Hepatocyte (in vitro differentiated cells): ENCODE measurements around the gene GBP3. TPM values are rescaled to one million over a fixed set of nuclear protein-coding genes. Genes with fewer than 3 reads are reported as not detected.
"Not testable (repeated sequence)": the region's sequence is repeated elsewhere in the genome, so short reads cannot be mapped to it uniquely, and the experiment has no call there.

ENCODE experiments used
- DNase-seq: peaks from one replicate; pipeline ENCODE4 v3.0.0-alpha.2; 2016; ENCODE audit warnings: low spot score
- H2AFZ ChIP-seq: fragments of 200-600 bp; sonication (generic); 2 replicates; pipeline ENCODE4 v1.6.0; 2016; ENCODE audit warnings: antibody characterized with exemption, mild to moderate bottlenecking
- H3K27ac ChIP-seq: fragments of 200-600 bp; sonication (generic); 2 replicates; pipeline ENCODE4 v1.5.1; 2016; ENCODE audit warnings: mild to moderate bottlenecking
- H3K27me3 ChIP-seq: fragments of 200-600 bp; sonication (generic); 2 replicates; pipeline ENCODE4 v1.6.1; 2016
- H3K36me3 ChIP-seq: fragments of 200-600 bp; sonication (generic); replicated peaks from 2 replicates; pipeline ENCODE4 v1.5.1; 2016; ENCODE audit warnings: low read depth; ENCODE audit not compliant: insufficient read depth
- H3K4me1 ChIP-seq: fragments of 200-600 bp; sonication (generic); 2 replicates; pipeline ENCODE4 v1.5.1; 2016; ENCODE audit warnings: mild to moderate bottlenecking, moderate library complexity; ENCODE audit not compliant: insufficient read depth
- H3K4me2 ChIP-seq: fragments of 200-600 bp; sonication (generic); 2 replicates; pipeline ENCODE4 v1.6.0; 2016
- H3K4me3 ChIP-seq: fragments of 200-600 bp; sonication (generic); 2 replicates; pipeline ENCODE4 v1.5.1; 2016; ENCODE audit warnings: mild to moderate bottlenecking
- H3K79me2 ChIP-seq: fragments of 200-600 bp; sonication (generic); 2 replicates; pipeline ENCODE4 v1.6.0; 2017; ENCODE audit warnings: mild to moderate bottlenecking
- H3K9me2 ChIP-seq: fragments of 200-600 bp; sonication (generic); replicated peaks from 2 replicates; pipeline ENCODE4 v1.6.0; 2017; ENCODE audit warnings: mild to moderate bottlenecking; ENCODE audit not compliant: insufficient read depth
- H3K9me3 ChIP-seq: fragments of 200-600 bp; sonication (generic); 2 replicates; pipeline ENCODE4 v1.5.1; 2016; ENCODE audit warnings: low read depth, mild to moderate bottlenecking
- H4K20me1 ChIP-seq: fragments of 200-600 bp; sonication (generic); 2 replicates; pipeline ENCODE4 v1.6.0; 2016; ENCODE audit warnings: mild to moderate bottlenecking; ENCODE audit not compliant: insufficient read depth, poor library complexity, severe bottlenecking
- CTCF ChIP-seq: fragments of 200-600 bp; sonication (generic); IDR thresholded peaks from 2 replicates; pipeline ENCODE4 v1.5.1; 2016; ENCODE audit warnings: antibody characterized with exemption, mild to moderate bottlenecking; ENCODE audit not compliant: poor library complexity
- EZH2 ChIP-seq: fragments of 200-600 bp; sonication (generic); IDR thresholded peaks from 2 replicates; pipeline ENCODE4 v1.6.1; 2016; ENCODE audit warnings: antibody characterized with exemption, mild to moderate bottlenecking, borderline replicate concordance
- EZH2phosphoT487 ChIP-seq: fragments of 200-600 bp; sonication (generic); IDR thresholded peaks from one replicate; pipeline ENCODE4 v1.6.1; 2018; ENCODE audit warnings: antibody characterized with exemption, mild to moderate bottlenecking, low read depth, moderate library complexity; ENCODE audit not compliant: unreplicated experiment, severe bottlenecking
- WGBS: methylation state at CpG from one replicate; pipeline ENCODE4 v1.1.6; 2016; ENCODE audit warnings: low lambda C conversion rate; ENCODE audit errors: missing lambda C conversion rate; 5-methylcytosine and 5-hydroxymethylcytosine counted together
- polyA plus RNA-seq: library from polyadenylated mRNA; unstranded; fragments of >200 nt; fragmentation: Nextera tagmentation; extraction: Ambion mirVana; gene quantifications from 2 replicates; pipeline ENCODE4 v1.2.1, GENCODE V29; 2016
- total RNA-seq: library from RNA; depleted of rRNA; stranded (reverse); fragments of >200 nt; gene quantifications from 2 replicates; pipeline ENCODE4 v1.2.3, GENCODE V29; 2014

GBP3 gene
- total and polyA plus RNA-seq, 2 experiments from 2014 or later = 5.4 to 12.0 TPM

- not testable (repeated sequence) for H3K27me3 ChIP-seq, H3K9me3 ChIP-seq, H3K4me1 ChIP-seq, H3K4me3 ChIP-seq, H3K36me3 ChIP-seq, DNase-seq, H4K20me1 ChIP-seq, H3K79me2 ChIP-seq, H3K9me2 ChIP-seq, H3K4me2 ChIP-seq, H2AFZ ChIP-seq
- peak overlapping the region; percentile 60 for H3K27ac ChIP-seq
- WGBS = 71% methylated on average over 6 of the region's 6 CpGs
- peak; percentile 3 for TF ChIP-seq CTCF
Observed at GRCh38 chr1:89046318-89047183, 23.9 kb upstream of the GBP3 start.

DNA sequence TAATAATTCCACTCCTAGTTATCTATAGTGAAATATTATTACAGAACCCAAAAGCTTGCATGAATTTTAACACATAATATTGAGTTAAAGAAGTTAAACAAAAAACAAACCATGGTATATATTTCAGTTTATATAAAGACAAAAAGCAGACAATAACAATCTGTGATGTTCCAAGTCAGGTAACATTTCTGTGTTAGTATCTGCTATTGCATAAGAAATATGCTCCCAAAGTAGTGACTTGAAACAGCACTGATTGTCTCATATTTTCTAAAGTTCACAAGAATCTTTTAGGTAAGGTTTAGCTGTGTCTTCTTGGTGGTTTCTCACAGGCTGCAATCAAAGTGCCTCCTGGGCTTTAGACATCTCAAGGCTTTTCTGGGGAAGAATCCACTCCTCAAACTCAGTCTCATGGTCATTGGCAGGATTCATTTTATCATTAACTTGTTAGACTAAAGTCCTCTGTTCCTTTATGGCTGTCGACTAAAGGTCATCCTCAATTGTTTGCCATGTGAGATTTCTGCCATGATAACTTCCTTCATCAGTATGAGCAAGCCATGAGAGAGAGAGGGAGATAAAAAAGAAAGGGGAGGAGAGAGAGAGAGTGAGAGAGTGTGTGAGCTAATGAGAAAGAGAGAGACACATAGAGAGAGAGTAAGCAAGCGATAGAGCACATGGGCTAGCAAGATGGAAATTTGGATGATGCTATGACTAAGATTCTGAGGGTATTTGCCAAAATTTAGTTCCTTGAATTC, 22.5 kb upstream of the GBP3 start:
- Histone ChIP-seq H3K36me3 (no peaks in the 10 kb centered on the region), H3K9me3 (no peaks in the 10 kb centered on the region), H2AFZ (no peak overlapping the region), H3K4me2 (no peak overlapping the region), H3K9me2 (no peaks in the 10 kb centered on the region), H3K4me1 (peaks cover 10% of the 10 kb centered on the region), H3K27ac (peak overlapping the region; percentile 60), H4K20me1 (no peaks in the 10 kb centered on the region), H3K27me3 (no peaks in the 10 kb centered on the region), H3K4me3 (no peak overlapping the region), H3K79me2 (no peaks in the 10 kb centered on the region)
- peak; percentile 72 for DNase-seq
- TF ChIP-seq CTCF (no peak), EZH2phosphoT487 (no peak), EZH2 (no peak)
- WGBS = 43% methylated on average over 2 of the region's 2 CpGs

DNA sequence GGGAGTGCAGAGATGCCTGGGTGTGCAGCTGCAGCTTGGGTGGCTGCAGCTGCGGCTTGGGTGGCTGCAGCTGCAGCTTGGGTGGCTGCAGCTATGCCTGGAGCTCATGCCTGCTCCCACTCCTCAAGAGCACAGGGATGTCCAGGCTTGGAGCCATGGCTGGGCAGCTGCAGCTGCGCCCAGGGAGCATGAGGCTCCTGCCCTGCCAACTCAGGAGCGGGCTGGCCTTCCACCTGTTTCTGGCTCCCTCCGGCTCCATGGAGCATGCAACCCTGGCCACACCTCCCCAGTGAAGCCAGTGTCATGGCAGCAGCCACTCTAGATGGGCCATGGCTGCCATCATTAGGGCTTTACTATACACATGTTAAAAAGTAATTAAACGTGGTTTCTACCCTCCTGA, 21.3 kb upstream of the GBP3 start:
- no peaks in the 10 kb centered on the region for H3K9me2 ChIP-seq
- no peaks in the 10 kb centered on the region for H3K36me3 ChIP-seq
- no peaks in the 10 kb centered on the region for H3K79me2 ChIP-seq
- TF ChIP-seq EZH2 (no peak), EZH2phosphoT487 (no peak), CTCF (no peak)
- no peak for DNase-seq
- no peaks in the 10 kb centered on the region for H3K27me3 ChIP-seq
- H3K4me2 ChIP-seq = no peak overlapping the region
- H3K27ac ChIP-seq = peak overlapping the region; percentile 52
- WGBS = 79% methylated on average over 5 of the region's 5 CpGs
- peaks cover 10% of the 10 kb centered on the region for H3K4me1 ChIP-seq
- no peaks in the 10 kb centered on the region for H4K20me1 ChIP-seq
- H3K4me3 ChIP-seq = no peak overlapping the region
- H3K9me3 ChIP-seq = no peaks in the 10 kb centered on the region
- H2AFZ ChIP-seq = no peak overlapping the region
